Measurements from ENCODE around the gene DNAJB12.
"Not testable (repeated sequence)": the region's sequence is repeated elsewhere in the genome, so short reads cannot be mapped to it uniquely, and the experiment has no call there.

DNAJB12 gene

DNA sequence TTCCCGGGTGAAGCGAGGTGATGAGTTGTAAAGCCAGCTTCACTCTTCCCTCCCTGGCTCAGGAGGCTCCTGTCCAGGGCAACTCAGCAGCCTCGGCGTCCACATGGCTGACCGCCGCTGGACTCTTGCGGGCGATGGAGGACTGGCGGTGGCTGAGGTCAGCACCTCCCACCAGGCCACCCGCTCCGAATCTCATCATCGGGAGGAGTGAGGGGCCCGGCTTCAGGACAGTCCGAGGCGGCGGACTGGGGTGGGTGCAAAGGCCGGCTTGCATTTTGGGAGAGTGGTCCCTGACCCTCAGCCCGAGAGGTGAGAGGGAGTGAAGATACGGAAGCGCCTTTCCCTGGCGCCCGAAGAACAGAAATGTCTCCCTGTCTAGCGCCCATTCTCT, 759 bp downstream of the DNAJB12 start:
- DNase-seq (ENCODE audit: low spot score) (peak; percentile 17), FAIRE-seq (no peak)

DNA sequence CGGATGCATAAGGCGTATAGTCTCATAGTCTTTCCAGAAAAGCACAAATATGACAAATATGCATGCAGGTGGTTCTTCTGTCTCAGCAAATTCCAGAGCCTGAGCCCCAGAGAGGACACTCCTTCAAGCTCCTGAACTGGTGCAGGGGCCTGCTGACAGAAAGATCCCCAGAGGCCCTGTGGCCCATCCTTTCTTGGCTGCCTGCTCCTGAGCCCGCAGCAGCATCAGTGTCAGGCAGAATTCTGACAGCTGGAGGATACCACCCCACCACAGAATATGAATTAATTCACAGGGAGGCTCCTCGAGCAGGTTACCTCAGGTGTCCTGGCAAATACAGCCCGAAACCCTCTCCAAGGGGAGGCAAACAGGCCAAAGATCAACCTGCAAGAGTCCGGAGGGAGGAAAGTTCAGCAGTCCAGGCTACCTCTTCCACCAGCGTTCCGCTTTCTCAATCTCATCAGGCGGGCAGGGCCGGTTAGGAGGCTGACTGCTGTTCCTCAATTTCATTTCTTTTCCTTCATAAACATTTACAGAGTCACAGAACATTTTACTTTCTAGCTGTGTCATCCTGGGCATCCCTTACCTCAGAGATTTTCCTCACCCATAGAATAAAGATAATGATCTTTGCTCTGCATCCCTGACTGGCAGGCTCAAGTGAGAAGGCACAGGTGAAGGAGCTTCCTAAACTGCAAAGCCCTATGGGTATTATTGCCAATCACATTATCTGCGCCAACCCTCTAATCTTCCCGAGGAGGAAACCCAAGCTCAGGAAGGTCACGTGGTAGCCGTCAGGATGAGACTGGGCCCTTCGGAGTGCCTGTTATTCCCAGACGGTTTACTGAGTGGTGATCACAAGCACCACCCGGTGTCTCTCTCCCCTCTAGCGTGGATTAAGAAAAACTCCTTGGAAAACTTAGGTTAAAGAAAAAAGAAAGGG, 1.4 kb downstream of the DNAJB12 start:
- FAIRE-seq (no peak), DNase-seq (ENCODE audit: low spot score) (no peak)

DNA sequence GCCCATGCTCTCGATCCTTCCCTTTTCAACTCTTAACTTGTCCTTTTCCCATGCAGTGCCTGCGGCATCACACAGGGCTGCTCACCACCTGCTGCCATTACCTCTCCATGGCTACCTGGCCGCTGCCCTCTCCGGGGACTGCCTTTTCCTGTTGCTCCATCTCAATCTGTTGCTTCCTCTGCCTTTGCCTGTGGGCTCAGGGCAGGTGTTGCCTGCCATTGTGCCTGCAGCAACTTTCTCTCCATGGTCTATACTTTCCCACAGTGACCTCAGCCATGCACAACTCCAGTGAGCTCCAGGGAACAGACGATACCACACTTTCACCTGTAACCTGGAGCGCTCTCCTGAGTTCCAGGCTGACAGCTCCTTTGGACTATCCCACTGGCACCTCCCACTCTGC, 3.2 kb downstream of the DNAJB12 start:
- no peak for FAIRE-seq
- no peak for DNase-seq (ENCODE audit: low spot score)

DNA sequence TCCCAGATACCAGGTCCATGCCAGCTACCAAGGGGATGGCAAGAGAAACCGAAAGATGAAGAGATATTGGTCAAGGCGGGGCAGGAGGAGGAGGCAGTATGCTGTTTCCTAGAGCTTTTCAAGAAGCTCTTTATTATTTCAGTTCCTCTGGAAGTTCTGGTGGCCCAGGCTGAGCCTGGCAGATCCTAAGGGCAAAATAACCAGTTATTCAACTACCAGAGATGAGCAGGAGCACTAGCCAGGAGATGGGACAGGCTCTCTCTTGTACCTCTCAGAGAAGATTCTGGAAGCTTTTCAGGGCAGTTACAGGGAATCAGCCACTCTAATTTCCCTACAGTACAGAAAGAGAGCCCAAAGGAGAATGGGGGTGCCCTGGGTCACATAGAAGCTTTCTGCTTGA, 5.3 kb downstream of the DNAJB12 start:
- no peak for FAIRE-seq
- DNase-seq (ENCODE audit: low spot score): no peak

DNA sequence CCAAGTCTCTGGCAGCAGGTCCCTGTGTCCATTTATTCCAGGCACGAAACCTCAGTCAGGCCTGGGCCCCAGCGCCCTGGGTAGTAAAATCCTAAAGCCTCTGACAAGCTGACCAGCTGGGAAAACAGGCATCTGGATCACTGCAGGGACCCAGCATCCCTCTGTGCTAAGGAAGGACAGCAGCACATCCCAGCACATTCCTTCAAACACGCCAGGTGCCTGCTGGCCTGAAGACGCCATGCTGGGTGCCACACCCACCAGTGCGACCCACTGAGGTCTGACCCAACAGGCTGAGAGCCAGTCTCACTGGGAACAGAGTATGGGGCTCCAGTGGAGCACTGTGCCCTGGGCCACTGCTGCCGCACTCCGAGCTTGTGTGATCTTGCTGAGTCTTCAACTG, 6.4 kb downstream of the DNAJB12 start:
- FAIRE-seq (no peak), DNase-seq (ENCODE audit: low spot score) (no peak)

DNA sequence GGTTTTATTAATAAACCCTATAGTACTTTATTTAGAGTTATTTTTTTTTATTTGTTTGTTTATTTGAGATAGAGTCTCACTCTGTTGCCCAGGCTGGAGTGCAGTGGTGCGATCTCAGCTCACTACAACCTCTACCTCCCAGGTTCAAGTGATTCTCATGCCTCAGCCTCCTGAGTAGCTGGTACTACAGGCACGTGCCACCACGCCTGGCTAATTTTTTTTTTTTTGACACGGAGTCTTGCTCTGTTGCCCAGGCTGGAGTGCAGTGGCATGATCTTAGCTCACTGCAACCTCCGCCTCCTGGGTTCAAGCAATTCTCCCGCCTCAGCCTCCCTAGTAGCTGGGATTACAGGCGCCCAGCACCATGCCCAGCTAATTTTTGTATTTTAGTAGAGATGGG, 8.6 kb downstream of the DNAJB12 start:
- DNase-seq (ENCODE audit: low spot score); FAIRE-seq: not testable (repeated sequence)

DNA sequence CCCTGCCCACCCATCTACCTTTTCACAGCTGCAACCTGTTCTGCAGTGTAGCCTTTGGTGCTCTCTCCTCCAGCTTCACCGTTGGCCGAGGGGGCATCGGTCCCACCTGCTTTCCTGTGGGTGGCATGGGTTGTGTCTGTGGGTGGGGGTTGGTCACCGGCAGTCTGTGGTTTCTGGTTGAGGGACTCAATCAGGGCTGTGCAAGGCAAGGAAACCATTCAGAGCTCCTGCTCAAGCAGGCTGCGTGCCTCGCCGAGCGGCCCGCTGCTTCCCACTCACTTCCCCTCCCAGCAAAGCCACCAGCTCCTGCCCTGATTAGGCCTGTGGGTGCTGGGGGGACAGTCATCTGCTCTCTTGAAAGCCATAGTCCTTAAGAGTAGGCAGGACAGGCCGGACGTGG, 9.8 kb downstream of the DNAJB12 start:
- DNase-seq (ENCODE audit: low spot score) (no peak), FAIRE-seq (no peak)

DNA sequence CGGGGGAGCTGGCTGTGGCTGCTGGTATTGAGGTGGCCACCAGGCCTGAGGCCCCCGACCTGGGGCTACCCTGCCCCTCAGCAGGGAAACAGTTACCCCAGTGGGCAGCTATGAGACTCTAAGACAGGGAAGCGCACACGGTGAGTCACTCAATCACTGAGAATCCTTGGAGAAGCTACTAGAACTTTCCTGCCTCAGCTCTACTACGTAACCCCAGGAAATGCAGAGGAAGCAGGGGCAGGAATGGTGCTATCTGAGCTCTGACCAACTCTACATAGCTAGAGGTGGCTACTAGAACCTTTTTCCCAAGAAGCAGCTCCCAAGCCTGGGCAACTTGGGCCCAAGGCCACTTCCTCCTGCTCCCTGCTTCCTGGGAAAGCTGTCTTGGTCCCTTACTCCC, 11.8 kb downstream of the DNAJB12 start:
- FAIRE-seq: no peak
- DNase-seq (ENCODE audit: low spot score): no peak

DNA sequence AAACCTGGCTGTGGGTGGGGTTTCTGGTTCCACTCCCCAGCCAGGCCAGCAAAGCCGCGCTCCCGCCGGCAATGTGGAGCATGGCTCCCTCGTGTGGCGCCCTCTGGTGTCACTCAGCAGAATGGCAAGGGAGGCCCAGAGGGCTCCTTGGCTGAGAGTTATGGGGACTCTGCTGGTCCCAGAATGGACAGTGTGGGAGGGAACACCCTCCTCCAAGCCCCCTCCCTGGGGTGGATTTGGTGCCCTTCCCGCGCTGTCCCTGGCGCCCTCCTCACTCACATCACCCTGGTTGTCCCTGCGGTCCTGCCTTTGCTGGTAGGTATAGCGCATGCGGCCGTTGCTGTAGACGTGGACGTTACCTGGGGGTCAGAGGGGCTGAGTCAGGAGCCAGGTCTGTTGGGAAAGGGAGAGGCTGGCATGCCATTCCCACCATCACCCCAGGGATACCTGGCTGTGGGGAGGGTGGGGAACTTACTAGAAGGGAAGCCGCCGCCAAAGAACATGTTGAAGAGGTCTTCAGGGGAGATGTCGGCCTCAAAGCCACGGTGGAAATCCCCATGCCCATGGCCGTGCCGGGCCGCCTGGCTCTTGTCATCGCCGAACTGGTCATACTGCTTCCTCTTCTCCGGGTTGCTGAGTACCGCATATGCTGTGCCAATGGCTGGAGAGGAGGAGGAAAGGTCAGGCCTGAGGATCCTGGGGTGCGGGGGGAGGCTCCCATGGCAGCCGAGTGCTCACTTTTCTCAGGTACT, 14.0 kb downstream of the DNAJB12 start:
- DNase-seq (ENCODE audit: low spot score) (peak; percentile 80), FAIRE-seq (peak; percentile 78)

DNA sequence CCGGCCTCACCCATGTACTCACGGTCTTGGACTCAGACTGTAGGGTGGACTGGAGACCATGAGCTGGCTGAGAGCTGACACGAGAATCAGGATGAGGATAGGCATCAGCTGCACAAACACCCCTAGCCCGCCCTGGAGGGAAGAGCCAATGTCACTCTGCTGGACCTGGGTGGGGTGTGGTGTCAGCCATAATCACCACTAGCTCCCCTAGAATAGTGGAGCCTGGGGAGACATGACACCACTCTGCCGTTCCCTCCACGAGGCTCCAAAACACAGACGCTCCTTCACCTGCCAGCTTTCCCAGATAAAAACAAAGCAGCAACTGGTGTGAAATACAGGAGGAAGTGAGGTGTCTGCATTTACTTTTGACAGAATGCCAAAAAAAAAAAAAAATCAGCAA, 16.5 kb downstream of the DNAJB12 start:
- DNase-seq (ENCODE audit: low spot score): no peak
- peak; percentile 55 for FAIRE-seq

DNA sequence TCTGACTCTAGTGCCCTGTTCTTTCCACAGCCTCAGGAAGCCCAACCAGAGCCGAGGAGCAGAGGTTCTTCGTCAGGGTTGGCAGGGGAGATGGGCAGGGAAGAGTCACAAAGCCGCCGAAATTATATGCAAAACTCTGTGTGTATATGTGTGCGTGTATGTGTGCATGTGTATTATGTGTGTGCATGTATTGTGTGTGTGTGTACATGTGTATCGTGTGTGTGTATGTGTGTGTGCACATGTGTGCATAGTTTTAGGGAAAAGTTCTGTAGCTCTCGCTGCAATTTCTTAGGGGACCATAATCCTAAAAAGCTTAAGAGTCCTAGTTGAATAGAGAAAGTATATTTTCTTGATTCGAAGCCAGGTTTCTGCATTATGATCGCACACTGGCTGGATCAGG, 17.0 kb downstream of the DNAJB12 start:
- DNase-seq (ENCODE audit: low spot score): no peak
- peak; percentile 91 for FAIRE-seq

DNA sequence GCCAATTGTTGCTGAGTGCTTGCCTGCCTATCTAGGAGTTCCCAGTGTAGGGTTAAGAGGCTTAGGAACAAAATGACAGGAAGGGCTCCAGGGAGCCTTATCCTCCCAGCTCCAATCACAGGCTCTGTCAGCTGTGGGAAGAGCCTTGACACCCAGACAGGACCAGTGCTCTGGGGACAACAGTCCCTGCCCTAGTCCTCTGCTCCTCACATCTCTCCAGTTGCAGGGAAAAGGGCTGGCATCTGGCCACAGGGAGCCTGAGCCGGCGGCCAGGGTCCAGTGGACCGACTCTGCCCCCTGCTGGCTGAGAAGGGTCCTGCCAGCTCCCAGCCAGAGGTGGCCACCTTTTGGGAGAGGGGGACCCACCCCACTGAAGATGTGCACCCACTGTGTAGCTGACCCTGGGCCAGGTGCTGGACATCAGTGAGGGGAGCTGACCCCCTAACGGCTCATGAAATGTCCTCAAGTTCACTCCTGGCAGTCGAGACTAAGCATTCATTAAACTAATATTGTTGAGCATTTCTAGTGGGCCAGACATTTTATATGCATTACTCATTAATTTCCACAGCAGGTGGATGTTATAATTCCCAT, 17.6 kb downstream of the DNAJB12 start:
- no peak for FAIRE-seq
- peak; percentile 78 for DNase-seq (ENCODE audit: low spot score)

DNA sequence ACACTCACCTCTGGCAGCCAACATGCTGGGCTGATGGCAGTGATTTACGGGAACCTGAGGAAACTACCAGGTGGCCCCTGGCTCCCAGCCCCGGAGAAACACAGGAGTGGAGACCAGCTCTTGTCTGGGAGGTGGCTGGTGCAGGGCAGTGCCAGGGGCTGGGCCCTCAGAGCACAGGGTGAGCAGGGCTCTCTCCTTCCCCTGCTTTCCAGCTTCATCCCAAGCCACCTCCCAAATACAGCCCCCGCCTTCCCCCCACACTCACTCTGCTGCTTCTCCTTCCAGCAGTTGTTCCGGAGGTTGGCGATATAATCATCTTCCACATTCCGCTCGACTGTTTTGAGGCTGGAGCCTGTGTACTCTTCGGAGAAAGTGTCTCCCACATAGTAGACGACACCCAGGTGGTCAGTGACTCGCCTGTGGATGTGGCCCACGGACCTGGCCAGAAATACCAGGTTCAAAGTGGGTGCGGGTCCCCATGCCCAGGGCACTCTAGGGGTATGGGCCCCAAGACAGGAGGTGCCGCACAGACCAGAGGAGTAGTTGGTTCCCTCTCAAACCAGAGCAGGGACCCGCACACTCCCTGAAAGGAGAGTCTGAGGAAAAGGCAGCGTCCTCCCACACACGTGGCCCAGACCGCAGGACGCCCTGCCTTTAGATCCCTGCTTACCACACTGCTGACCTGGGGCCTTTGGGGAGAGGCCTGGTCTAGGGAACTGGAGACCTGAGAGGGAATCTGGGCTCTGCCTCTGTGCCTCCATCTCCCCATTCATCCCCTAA, 18.3 kb downstream of the DNAJB12 start:
- DNase-seq (ENCODE audit: low spot score): no peak
- FAIRE-seq: no peak

DNA sequence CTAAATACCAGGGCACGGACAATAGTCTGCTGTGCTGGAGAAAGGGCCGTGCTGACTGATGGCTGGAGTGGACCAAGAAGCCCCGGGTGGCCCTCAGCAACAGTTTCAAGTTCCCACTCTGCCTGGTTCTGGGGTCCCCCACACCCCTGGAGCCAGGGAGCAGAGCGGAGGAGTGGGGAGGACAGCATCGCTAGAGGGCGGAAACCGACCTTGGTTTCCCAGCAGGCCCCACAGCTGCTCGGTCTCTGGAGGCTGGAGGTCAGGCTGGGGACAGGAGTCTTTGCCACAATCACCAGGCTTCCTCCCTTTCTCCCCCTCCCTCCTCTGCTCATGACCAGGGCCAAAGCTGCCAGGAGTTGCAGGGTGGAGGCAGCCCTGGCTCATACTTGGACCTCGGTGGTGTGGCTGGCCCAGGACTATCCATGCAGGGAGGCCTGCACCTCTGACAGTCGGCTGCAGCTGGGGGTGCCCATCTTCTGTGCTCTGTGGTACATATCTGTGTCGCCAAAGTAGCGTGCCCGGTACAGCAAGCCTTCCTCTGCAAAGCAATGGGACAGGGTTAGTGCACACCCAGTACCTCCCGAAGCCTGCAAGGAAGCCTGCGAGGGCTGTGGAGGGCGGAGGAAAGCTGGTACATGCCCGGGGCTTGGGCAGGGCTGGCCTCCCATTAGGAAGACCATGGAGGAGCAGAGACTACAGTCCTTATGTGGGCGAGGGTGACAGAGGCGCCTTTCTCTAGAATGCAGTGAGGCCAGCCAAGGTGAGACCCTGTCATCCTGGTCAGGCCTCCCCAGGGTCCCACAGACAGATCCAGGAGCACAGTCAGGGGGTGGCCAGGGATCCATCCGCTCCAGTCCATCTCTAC, 19.1 kb downstream of the DNAJB12 start:
- peak; percentile 66 for FAIRE-seq
- DNase-seq (ENCODE audit: low spot score): peak; percentile 68

DNA sequence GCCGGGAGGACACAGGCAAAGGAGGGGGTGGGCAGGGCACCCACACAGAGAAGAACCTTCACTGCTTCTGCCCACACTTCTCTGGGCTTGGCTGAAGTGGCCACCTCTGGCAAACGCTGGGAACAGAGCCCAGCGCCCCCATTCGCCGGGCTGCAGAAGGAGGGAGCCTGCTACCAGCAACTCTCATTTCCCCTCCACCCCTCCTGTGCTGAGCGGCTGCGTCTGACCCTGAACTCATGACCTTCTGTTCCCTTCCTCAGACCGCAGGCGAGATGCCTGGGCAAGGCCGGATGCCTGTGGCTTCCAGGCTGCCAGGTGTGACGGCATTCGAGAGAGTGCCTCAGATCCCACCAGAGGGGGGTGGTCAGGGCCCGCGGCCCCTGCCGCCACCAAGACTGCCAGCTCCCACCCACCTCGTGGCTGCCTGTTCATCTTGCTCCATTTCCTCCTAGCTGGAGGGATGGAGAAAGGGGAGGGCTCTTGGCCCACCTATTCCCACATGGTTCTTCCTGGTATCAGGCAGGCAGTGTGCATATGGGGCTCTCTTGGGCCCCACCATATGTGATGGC, 19.8 kb downstream of the DNAJB12 start:
- DNase-seq (ENCODE audit: low spot score) (peak; percentile 95), FAIRE-seq (peak; percentile 94)

DNA sequence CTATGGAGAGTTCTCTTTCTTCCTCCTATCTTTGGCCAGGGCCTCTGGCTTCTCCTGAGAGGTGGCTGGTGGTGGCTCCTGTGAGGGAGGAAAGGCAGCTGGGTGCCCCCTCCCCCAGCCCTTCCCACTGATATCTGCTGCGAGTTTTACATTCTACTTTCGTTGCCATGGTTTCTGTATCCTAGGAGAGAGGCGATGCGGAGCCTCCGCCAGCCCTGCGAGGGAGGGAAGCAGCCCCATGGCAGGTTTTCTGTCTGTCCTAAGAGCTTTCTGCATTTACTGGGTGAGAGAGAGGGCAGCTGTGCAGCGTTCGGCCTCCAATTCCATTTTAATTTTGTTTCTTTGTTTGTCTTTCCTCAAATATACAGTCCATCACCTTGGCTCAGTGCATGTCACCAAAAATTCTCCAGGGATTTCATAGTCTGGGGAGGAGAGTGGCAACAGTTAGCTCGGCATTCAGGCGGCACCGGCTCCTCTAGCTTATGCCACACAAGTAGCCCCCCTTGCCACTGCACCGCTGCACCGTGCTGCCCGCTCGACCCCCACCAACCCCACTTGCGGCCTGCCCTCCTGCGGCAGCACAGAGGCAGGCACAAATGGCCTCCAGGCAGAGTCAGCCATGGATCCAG, 20.4 kb downstream of the DNAJB12 start:
- FAIRE-seq (no peak), DNase-seq (ENCODE audit: low spot score) (no peak)

DNA sequence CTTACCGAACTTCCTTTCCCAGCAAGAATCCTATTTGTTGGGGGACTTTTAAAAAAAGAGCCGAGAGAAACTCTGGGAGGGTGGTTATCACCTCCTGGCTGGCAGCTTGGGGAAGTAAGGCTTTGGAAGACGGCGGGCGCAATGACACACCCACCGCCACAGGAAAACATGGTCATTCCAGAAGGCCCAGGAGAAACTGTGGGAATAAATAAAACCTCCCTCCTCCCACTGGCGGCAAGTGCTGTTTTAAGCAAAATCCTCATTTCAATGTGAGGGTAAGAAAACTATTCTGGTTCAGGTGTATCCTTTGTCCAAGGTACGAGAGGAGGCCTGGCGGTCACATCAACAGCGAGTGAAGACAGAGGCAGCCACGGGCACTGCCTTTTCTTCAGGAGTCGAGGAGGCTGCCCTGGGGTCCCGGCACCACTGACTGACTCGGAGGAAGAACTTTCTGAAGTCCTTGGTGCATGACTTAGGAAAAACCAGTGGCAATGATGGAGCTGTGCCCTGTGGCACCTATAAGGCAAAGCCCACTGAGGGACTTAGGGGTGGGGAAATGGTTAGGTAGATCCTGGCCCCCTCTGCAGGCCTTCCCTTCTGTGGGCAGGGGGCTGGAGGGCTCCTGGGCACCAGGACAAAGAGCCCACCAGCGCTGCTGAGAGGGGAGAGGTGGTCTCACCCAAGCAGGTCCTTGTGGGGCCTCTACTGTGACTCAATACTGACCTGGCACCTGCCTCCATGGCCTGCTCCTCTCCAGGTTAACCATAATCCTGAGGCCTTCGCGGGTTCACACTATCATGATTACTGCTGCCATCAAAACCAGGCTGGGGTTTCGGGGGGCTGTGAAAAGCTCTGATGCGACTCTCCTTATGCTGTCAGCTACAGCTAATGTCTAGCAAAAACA, 21.4 kb downstream of the DNAJB12 start:
- DNase-seq (ENCODE audit: low spot score) (no peak), FAIRE-seq (no peak)

DNA sequence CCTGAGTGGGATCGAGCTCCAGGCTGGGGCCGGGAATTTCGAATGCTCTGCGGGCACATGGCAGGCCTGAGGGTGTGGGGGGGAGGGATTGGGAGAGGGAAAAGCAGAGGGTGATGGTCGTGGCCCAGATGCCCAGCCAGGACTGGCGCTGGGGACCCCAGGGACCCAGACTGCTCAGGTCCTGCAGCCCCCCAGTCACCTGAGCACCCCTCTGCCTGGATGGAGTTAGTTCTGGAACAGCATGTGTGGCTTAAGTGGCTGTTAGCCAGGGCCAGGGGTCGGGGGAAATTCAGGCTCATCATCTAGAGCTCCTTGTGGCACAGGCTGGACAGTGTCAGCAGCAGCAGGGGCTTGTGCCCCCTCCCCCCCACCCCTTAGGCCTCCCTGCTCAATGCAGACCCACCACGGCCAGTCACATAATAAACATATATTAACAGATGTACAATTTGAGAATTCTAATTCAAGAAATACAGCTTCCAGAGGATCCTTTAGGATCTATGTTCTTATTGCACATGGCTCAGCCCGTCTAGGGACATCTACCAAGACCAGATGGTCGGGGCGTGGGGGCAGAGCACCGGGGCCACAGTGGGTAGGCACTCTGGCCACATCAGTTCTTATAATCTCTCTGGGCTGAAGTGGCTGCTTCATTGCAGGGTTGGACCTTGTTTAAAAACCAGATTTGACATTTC, 22.2 kb downstream of the DNAJB12 start:
- DNase-seq (ENCODE audit: low spot score) (no peak), FAIRE-seq (no peak)
